ENCODE measurements around the gene ARL14EP. TPM values are rescaled to one million over a fixed set of nuclear protein-coding genes. Genes with fewer than 3 reads are reported as not detected.

The ARL14EP gene
- total RNA-seq = 10 to 100 TPM; 17.5 to 29.1 (median 21.1) TPM

GRCh38 chr11:30322826-30323710, at the start of gene ARL14EP:
ARL14EP (plus strand) TSS chr11:30323104; CDS start chr11:30330949, 7,845 bp downstream.
- Histone ChIP-seq H3K9me3 (no peaks in the 10 kb centered on the region), H3K36me3 (no peaks in the 10 kb centered on the region), H3K27me3 (no peaks in the 10 kb centered on the region), H3K4me3 (peak within 1 kb of the TSS; percentile 60 to 87 (median 76)), H3K27ac (replicated peaks in 1 of 4) (peak within 1 kb of the TSS; percentile 84 to 87 (median 84)), H3K4me1 (peaks cover 26 to 47% (median 42%) of the 10 kb centered on the region in 4 donors)
- peak; percentile 95 for DNase-seq (ENCODE audit: extremely low spot score)
- intact Hi-C loops (cut with DNase I) = no loop called here
- under 1% methylated on average over 31 of the region's 51 CpGs for WGBS
- peak; percentile 54 for TF ChIP-seq POLR2A (IDR thresholded peaks at IDR 0.05; ENCODE audit: low read depth)
- TF ChIP-seq EP300 (IDR thresholded peaks at IDR 0.05) = no peak
- peak; percentile 92 to 95 for TF ChIP-seq POLR2AphosphoS5 (IDR thresholded peaks at IDR 0.05)
- no peak for TF ChIP-seq CTCF (IDR thresholded peaks at IDR 0.05)

DNA sequence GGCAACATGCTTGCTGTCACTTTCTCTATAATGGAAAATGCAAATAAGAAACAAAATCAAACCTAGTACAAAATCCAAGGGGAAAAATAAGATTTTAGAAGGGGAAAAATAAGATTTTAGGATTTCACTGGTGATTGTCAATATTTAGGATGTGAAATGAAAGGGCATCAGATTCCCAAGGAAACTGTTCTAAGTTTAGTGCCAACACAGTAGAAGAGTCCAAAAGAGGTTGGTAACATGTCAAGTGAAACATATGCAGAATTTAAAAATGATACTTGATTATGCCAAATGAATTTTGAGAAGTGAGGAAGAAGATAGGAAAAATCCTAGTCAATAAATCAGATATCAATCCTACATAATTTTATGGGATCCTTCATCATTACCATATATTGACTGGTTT, 45.7 kb upstream of the ARL14EP start:
- no peak for DNase-seq (ENCODE audit: extremely low spot score)
- no peak for TF ChIP-seq POLR2A (IDR thresholded peaks at IDR 0.05; ENCODE audit: low read depth)
- no peak for TF ChIP-seq EP300 (IDR thresholded peaks at IDR 0.05)
- no peak for TF ChIP-seq CTCF (IDR thresholded peaks at IDR 0.05)
- TF ChIP-seq POLR2AphosphoS5 (IDR thresholded peaks at IDR 0.05) = no peak
- intact Hi-C loops (cut with DNase I) = no loop called here
- no peaks in the 10 kb centered on the region for H3K4me1 ChIP-seq
- H3K36me3 ChIP-seq = no peaks in the 10 kb centered on the region
- H3K27me3 ChIP-seq = no peaks in the 10 kb centered on the region
- H3K9me3 ChIP-seq = no peaks in the 10 kb centered on the region
- no peak overlapping the region for H3K27ac ChIP-seq (replicated peaks in 1 of 4)
- no peak overlapping the region for H3K4me3 ChIP-seq

GRCh38 chr11:30279796-30280195, 43.1 kb upstream of the ARL14EP start:
- Histone ChIP-seq H3K4me1 (no peaks in the 10 kb centered on the region), H3K36me3 (no peaks in the 10 kb centered on the region), H3K27me3 (no peaks in the 10 kb centered on the region), H3K27ac (replicated peaks in 1 of 4) (no peak overlapping the region), H3K9me3 (no peaks in the 10 kb centered on the region), H3K4me3 (no peak overlapping the region)
- no peak for DNase-seq (ENCODE audit: extremely low spot score)
- WGBS = 76% methylated on average over 2 of the region's 2 CpGs
- no peak for TF ChIP-seq POLR2A (IDR thresholded peaks at IDR 0.05; ENCODE audit: low read depth)
- no peak for TF ChIP-seq CTCF (IDR thresholded peaks at IDR 0.05)
- TF ChIP-seq POLR2AphosphoS5 (IDR thresholded peaks at IDR 0.05) = no peak
- TF ChIP-seq EP300 (IDR thresholded peaks at IDR 0.05) = no peak
- intact Hi-C loops (cut with DNase I) = no loop called here

DNA sequence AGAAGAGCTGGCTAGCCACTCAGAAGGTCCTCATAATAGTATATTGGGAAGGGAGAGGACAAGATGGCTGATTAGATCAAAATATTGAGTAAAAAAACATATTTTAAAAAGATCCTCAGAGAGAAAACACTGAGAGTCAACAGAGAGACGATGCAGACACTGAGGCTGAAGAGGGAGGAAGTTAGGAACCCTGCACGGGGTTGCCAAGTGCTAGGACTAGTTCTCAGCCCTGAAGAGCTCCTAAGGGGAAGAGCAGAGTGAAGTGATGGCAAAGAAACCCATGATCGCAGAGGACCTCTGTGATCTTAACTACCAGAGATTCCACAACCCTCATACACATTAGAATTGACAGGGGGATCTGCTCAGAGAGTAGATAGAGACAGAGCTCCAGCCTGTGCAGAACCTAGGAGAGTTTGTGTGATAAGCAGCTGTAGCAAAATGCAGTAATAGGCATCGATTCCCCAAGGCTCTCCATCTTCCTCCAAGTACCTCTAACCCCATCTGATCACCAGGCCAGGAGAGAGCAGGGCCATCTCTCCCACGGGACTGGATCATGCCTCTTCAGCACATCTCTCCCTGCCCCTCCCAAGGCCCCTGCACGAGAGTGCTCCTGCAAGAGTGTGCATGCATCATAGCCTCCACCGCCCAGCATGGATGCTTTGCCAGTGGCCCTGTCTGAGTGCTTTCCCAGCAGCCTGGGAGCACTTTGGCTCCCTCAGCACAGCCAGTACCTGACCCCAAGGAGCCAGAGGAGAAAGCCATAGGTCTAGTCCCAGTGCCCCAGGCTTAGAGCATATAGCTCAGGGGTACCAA, 41.2 kb upstream of the ARL14EP start:
- DNase-seq (ENCODE audit: extremely low spot score) = no peak
- Histone ChIP-seq H3K4me1 (no peaks in the 10 kb centered on the region), H3K36me3 (no peaks in the 10 kb centered on the region), H3K4me3 (no peak overlapping the region), H3K9me3 (no peaks in the 10 kb centered on the region), H3K27me3 (no peaks in the 10 kb centered on the region), H3K27ac (replicated peaks in 1 of 4) (no peak overlapping the region)
- TF ChIP-seq EP300 (IDR thresholded peaks at IDR 0.05) = no peak
- TF ChIP-seq POLR2A (IDR thresholded peaks at IDR 0.05; ENCODE audit: low read depth) = no peak
- no peak for TF ChIP-seq POLR2AphosphoS5 (IDR thresholded peaks at IDR 0.05)
- no peak for TF ChIP-seq CTCF (IDR thresholded peaks at IDR 0.05)
- intact Hi-C loops (cut with DNase I) = no loop called here
- 84% methylated on average over 5 of the region's 7 CpGs for WGBS
